GM19395 (cell line): Measurements from ENCODE around the gene CRYBG1.

Experiments
- ATAC-seq: cut with Tn5 transposase; IDR thresholded peaks from one replicate; pipeline ENCODE4 v1.9.1; 2021; ENCODE audit warnings: mild to moderate bottlenecking, moderate library complexity; ENCODE audit not compliant: unreplicated experiment

The CRYBG1 gene

DNA sequence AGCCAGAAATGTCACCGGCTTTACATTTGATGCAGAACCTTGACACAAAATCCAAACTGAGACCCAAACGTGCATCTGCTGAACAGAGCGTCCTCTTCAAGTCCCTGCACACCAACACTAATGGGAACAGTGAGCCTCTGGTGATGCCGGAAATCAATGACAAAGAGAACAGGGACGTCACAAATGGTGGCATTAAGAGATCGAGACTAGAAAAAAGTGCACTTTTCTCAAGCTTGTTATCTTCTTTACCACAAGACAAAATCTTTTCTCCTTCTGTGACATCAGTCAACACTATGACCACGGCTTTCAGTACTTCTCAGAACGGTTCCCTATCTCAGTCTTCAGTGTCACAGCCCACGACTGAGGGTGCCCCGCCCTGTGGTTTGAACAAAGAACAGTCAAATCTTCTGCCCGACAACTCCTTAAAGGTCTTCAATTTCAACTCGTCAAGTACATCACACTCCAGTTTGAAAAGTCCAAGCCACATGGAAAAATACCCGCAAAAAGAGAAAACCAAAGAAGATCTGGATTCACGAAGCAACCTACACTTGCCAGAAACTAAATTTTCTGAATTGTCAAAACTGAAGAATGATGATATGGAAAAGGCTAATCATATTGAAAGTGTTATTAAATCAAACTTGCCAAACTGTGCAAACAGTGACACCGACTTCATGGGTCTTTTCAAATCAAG lies 160.3 kb downstream of the CRYBG1 start:
- peak; percentile 63 for ATAC-seq

DNA sequence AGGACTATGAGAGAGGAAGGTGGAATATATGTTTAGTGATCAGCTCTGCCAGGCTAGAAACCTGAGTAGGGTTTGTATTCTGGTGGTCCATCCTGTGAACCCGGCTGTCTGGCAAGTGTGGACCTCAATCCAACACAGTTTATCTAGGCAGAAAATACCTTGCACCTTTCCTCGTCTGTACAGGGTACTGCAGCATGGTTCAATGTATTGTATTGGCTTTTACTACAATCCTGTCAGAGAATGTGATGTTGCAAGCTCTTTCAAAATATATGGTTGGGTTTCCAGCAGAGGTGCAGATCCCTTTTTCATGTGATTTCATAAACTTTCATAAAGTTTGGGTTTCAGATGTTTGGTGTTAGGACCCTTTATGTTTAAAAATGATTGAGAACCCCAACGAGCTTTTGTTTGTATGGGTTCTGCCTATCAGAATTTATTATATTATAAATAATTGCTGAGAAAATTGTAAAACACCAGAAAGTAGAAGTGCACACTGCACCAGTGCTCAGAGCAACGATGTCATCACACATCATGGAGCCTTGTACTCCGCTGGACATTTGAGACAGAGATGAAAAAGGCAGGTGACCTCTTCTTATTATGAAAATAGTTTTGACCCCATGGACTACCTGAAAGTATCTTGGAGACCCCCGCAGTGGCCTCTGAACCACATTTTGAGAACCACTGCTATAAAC lies 162.2 kb downstream of the CRYBG1 start:
- no peak for ATAC-seq

DNA sequence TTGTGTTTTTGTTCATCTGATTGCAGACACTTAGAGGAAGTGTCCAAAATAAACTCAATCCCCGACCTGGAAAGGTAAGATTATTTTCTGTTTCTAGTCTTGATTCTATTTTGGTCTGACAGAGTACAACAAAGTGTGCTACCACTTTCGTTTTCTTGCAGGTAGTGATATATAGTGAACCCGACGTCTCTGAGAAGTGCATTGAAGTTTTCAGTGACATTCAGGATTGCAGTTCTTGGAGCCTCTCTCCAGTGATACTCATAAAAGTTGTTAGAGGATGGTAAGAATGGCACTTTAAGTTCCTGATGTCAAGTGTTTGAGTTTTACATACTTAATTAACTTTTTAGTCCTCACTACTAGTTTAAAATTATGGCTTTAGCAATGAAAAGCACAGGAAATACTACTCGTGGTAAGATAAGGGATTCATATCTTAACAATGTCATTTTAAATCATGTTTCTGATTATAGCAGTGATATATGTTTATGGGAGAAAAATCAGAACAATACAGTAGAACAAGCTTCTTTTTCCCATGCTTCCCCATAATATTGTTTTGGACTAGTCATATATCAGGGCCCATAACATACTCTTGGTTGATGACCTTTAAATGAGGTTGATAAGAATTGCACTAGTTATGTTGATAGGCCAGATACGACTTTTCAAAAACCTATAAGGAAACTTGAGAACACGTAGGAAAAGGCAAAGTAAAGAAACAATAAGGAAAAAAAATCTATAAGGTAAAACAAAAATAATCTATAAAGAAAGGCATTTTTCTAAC lies 164.8 kb downstream of the CRYBG1 start:
- ATAC-seq, result peak; percentile 49

DNA sequence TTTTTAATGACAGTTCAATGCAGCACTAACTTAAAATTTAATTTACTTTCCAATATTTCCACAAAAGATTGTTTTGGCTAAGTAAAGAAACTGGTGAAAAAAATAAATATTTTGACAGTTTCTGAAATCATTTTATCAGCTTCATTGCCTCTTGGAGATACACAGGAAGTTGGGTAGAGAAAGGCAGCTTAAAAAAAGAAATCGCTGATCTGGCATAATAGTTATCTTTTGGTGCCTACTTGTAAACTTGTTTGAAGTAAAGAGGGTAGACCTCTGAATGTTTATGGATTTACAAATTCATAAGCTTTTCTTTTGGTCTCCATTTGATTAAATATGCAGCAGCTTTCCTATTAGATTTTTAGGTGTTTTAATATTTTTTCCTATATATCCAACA lies 165.4 kb downstream of the CRYBG1 start:
- no peak for ATAC-seq

DNA sequence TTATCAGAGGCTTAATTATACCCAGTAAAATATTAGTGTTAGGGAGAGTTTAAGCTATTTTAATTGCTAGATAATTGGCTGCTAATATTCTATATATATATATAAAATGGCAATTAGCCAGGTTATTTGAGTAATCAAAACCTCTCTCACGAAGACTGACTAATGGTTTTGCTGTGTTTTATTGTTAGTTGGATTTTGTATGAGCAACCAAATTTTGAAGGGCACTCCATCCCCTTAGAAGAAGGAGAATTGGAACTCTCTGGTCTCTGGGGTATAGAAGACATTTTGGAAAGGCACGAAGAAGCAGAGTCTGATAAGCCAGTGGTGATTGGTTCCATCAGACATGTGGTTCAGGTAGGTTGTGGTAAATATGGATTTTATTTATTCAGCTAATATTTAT lies 166.6 kb downstream of the CRYBG1 start:
- no peak for ATAC-seq

DNA sequence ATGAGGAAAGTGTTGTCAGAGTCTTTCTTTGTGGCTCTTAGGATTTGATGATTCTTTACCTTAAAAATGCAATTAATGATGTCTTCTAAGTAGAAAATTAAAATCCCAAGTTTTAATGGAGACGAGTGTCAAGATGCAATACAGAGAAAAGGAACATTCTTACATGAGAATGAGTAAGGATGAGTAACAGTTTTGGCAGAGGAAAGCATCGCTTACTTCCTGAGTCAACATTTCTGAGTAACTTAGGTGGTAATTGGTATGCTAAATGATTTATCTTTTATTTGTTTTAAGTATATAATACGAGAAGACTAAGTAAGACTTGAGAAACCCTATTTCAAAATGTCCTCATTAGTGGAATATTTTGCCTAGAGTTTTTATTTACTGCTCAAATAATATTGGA lies 167.5 kb downstream of the CRYBG1 start:
- ATAC-seq, result no peak

DNA sequence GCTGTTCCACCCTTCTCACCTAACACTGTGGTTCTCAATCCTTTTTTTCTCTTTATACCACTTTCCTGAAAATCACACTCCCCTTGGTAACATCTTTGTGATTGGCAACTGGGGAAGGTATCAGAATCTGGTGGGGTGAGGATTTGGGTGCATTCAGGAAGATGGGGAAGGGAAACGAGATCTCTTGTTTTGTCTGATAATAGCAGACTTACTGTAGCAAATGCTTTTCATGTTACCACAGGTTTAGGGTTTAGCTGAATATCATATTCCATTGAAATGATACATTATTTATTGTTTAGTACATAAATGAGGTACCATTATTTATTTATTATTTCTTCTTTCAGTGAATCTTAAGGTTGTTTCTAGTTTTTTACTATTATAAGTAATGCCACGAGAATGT lies 168.0 kb downstream of the CRYBG1 start:
- ATAC-seq, result no peak

DNA sequence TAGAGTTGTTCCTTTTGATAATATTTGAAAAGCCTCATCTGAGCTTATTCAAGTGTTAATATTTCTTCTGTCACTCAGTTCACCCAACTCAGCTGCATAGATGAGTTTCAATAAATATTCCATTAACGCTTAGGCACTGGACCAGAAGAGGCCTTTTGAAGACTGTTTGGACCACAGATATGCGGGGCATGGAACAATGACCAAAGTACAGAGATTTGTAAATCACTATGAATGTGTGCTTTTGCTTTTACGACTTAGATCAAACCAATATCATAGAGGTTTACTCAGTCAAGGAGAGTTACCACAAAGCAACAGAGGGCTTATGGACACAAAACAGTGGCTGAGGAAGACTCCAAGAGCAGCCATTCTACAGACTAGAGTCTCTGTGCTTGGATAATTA lies 168.9 kb downstream of the CRYBG1 start:
- no peak for ATAC-seq

DNA sequence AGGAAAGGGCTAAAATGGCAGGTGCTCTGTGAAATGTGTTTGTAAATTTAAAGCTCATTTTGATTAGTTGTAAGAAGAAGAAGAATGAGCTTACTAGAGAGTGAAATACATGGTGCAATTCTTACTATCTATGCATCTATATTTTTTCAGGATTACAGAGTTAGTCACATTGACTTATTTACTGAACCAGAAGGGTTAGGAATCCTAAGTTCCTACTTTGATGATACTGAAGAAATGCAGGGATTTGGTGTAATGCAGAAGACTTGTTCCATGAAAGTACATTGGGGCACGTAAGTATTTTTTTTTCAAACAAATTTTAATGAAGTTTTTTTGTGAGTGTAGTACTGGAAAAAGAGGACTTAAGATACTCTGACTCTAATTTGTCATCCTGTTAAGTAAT lies 169.5 kb downstream of the CRYBG1 start:
- no peak for ATAC-seq

DNA sequence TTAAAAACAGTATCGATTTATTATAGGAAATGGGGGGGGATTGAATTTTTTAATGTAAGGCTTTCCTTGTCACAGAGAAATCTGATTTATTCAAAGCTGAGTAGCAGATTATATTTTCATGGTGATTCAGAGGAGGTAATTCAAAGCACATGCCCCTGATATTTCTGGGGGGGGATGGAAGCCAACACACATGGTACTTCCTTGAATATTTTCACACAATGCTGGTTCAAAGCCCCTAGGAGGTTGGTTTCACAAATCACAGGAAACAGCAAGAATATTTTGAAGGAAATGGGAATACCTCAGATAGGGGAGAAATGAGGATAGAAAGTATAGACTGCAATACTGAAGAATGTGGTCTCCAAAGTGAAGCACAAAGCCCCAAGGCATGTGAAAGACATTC lies 170.0 kb downstream of the CRYBG1 start:
- ATAC-seq, result no peak

DNA sequence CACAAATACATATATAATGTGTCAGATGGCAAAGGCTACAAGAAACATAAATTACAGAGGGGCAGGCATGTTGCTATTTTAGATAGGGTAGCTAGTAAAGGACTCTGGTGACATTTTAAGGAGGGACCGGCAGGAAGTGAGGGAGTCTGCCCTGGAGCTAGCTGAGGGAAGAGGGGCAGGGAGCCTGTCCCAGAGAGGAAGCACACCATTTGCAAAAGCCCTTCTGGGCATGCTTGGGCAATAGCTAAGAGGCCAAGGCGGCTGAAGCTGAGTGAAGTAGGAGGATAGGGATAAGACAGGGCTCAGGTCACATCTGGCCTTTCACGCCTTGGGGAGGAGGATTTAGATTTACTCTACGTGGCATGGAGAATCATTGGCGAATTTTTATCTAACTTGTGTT lies 172.5 kb downstream of the CRYBG1 start:
- ATAC-seq, result no peak

DNA sequence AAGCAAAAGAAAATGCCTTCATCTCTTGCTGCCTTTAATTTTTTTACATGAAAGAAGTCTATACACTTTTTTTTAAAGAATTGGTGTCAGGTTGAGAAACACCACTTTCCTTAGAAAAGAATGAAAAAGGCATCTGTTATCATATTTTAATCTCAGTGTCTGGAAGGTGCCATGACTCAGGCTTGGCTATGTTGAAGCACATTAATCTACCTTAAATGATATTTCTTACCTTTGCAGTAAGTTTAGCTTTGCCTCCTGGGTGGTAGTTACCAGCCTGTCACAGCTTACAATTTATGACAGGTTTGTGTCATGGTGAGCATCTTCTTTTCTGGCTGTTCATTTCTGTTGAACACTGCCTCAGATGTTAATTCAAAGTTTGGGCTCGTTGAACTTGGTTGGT lies 173.5 kb downstream of the CRYBG1 start:
- no peak for ATAC-seq

DNA sequence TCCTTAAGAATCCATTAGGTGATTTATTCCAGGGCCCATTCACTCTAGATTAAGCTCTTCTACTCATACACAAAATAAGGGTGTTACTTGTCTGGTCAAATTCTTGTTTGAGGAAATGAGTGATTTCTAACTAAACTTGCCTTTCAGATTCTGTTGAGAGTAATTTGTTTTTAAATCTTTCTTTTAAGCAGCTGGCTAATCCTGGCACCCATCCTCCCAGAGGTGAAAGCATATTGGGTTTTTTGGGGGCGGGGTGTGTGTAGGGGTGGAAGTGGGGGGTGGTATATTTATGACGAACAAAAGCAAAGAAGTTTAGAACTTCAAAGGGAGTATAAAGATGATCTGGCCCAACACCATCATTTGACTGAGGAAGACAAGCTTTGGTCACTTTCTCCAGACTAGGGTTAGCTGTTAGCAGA lies 174.1 kb downstream of the CRYBG1 start:
- ATAC-seq, result peak; percentile 51

DNA sequence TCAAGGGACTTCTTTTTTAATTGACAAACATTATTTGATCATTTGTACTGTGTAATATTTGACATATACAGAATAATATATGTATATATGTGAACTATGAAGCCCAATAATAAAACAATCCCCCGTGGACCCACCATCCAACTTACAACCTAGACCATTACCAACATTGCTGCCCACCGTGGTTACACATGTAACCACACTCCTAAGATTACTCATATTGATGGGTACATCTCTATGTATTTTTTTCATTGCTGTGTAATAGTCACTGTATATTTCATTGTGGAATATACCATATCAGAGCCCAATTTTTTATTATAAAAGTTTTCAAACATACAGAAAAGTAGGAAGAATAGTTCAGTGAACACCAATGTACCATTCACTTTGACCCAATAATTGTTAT lies 174.5 kb downstream of the CRYBG1 start:
- ATAC-seq, result no peak

DNA sequence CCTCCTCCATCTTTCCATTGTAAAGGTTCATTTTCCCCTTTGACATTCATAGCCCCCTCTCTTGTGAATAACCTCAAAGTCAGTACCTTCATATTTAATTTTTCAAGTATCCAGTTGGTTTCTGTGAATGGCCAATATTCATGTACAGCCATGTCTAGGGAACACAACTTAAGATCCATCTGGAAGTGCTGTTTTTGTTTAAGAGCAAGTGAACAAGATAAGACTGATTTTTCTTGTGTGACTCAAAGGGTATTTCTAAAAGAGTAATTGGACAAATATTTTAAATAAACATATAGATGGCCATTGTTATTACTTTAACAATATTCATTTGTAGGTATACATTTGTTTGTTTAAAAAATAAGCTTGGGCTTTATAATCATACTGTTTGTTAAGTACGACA lies 175.8 kb downstream of the CRYBG1 start:
- no peak for ATAC-seq

DNA sequence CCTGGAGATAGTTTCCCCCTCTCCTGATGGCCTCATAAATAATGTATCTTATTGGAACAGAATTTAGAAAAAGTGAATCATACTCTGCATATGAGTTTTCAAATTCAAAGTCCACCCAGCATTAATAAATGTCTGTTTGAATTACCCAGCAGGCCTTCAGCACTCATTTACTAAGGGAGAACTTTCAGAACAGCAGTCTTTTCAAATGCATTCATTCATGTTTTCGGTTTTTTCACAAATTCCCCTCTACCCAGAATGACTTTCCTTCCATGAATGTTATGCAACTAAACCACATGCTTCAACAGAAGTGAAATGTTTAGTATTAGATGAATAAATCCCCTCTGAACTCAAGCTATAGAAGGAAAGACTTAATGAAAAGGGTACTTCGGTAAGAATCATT lies 176.3 kb downstream of the CRYBG1 start:
- ATAC-seq, result no peak

DNA sequence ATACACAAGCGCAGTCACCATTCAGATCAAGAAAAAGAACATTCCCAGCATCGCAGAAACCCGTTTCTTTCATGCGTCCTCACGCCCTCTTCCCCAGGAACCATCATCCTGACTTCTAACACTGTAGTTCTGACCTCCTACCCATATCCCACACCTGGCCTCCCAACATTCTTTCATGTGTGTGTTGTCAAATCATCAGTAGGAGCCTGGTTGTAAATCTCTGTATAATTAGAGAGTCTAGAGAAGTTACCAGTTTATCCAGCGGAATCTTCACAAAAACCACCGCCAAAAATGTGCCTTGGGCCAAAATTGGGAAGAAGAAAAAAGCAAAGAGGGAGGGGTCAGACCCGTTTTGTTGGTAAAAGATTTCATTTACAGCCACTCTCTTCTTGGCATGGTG lies 177.1 kb downstream of the CRYBG1 start:
- no peak for ATAC-seq

DNA sequence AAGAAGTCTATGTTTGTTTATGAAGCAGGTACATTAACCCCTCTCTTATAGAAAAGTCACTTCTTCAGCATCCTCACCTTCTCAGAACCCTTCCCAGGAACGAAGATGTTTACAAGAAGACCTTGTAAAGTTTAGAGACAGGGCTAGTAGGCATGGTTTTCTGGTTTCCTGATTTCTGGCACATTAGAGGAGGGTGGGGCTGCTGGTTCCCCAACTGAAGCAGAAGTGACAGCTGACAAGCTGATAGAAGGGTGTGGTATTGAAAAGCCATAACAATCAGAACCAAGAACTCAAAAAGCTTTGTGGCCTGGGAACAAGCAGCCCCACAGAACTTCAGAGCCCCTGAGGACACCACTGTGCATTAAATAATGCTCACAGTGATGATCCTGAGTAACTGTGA lies 177.6 kb downstream of the CRYBG1 start:
- no peak for ATAC-seq

DNA sequence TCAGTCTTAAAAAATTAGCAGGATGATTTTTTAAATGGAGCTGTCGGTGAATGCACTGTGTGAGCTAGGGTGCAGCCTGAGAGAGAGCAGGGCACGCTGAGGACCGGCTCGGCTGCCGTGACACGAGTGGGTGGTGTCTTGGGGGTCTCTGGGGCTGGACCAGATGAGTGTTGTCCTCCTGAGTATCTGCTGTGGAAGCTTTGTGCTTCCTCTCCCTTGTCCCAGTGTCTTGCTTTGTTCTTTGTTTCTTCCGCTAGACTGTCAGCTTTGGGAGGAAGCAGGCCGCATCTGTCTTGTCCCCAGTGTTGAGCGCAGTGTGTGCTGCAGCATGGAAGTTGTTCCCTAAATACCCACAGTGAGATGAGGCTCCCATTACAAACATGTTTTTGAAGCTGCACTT lies 179.4 kb downstream of the CRYBG1 start:
- no peak for ATAC-seq

DNA sequence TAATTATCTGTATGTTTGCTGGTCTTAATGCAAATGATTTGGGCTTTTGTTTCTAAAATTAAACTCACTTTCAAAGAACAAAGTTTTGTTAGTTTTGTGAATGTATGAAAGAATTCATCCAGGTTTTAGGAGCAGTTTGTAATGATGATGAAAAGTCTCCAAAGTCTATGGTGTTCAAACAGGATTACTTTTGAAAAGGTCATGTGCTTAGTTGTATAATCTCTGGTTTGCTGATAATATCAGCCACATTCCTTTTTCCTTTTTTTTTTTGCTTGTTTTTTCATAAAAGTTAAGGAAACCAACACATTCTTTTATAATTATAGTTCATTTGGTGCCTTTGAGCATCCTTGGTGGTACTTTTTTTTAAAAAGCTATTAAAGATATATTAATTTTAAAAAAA lies 179.9 kb downstream of the CRYBG1 start:
- no peak for ATAC-seq

DNA sequence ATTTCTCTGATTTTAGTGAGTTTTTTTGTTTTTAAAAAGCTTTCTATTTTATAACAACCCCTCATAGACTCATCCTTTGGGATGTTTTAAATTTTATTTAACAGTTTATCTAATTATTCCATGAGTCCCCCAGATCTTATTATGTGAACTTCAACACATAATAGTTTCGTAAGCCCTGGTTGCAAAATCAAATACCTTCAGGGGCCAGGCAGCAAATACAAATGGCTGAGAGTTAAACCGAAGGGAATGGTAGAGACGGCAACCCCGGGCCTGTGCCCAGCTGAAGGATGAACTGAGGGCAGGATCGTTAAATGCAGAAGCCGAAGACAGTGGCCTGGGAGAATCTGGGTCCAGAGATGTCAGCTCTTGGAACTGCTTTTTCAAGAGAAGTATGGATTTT lies 180.4 kb downstream of the CRYBG1 start:
- no peak for ATAC-seq

DNA sequence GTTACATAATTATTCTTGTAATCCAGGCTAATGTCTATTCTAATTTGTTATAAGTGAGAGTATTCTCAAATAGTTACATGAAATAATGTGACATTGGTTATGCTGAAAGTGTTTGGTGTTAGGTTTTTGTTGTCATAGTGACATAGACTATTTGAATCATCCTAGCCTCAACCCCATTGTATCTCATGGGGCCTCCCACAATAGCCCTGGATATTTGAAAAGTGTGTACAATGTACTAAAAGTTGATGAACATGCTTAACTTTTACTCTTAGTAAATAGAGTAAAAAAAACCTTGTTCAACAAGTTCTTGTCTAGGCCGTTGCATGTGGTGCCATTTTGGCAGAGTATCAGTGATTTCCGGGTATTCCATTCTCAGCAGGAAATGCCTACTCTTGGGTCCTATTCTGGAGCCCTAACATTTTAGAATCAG lies 185.8 kb downstream of the CRYBG1 start:
- no peak for ATAC-seq
